Measurements from ENCODE around the gene SLC6A8.

DNA sequence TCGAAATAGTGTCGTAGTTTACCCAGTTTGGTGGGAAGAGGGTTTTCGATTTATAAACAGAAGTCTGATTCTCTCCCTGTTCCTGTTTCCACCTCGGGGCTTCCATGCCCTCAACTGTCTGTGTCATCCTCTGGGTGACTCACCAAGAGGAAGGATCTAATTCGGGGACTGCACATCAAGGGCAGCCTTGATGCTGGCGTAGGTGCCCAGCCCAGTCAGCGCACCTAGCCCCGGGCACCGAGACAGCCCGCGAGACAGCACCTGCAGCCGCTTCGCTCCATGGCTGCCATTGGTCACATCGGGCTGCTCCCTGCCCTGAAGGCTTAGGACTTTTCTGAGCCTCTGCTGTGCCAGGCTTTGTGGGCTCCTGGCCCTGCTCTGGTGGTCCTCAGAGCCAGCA is 44.7 kb downstream of the SLC6A8 start:
- no peak for TF ChIP-seq EP300 (IDR thresholded peaks at IDR 0.05; ENCODE audit: borderline replicate concordance)
- TF ChIP-seq, protein P1, sequence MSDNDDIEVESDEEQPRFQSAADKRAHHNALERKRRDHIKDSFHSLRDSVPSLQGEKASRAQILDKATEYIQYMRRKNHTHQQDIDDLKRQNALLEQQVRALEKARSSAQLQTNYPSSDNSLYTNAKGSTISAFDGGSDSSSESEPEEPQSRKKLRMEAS (IDR thresholded peaks at IDR 0.05): no peak
- TF ChIP-seq, protein P2, sequence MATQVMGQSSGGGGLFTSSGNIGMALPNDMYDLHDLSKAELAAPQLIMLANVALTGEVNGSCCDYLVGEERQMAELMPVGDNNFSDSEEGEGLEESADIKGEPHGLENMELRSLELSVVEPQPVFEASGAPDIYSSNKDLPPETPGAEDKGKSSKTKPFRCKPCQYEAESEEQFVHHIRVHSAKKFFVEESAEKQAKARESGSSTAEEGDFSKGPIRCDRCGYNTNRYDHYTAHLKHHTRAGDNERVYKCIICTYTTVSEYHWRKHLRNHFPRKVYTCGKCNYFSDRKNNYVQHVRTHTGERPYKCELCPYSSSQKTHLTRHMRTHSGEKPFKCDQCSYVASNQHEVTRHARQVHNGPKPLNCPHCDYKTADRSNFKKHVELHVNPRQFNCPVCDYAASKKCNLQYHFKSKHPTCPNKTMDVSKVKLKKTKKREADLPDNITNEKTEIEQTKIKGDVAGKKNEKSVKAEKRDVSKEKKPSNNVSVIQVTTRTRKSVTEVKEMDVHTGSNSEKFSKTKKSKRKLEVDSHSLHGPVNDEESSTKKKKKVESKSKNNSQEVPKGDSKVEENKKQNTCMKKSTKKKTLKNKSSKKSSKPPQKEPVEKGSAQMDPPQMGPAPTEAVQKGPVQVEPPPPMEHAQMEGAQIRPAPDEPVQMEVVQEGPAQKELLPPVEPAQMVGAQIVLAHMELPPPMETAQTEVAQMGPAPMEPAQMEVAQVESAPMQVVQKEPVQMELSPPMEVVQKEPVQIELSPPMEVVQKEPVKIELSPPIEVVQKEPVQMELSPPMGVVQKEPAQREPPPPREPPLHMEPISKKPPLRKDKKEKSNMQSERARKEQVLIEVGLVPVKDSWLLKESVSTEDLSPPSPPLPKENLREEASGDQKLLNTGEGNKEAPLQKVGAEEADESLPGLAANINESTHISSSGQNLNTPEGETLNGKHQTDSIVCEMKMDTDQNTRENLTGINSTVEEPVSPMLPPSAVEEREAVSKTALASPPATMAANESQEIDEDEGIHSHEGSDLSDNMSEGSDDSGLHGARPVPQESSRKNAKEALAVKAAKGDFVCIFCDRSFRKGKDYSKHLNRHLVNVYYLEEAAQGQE (IDR thresholded peaks at IDR 0.05; ENCODE audit: low read depth): no peak
- no peak for TF ChIP-seq TEAD4 (IDR thresholded peaks at IDR 0.05)
- TF ChIP-seq TAF1 (IDR thresholded peaks at IDR 0.05; ENCODE audit: low read depth): no peak
- TF ChIP-seq CEBPB (IDR thresholded peaks at IDR 0.05): no peak
- TF ChIP-seq YY1 (IDR thresholded peaks at IDR 0.05; ENCODE audit: low read depth): no peak
- TF ChIP-seq, protein P3, sequence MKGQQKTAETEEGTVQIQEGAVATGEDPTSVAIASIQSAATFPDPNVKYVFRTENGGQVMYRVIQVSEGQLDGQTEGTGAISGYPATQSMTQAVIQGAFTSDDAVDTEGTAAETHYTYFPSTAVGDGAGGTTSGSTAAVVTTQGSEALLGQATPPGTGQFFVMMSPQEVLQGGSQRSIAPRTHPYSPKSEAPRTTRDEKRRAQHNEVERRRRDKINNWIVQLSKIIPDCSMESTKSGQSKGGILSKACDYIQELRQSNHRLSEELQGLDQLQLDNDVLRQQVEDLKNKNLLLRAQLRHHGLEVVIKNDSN (IDR thresholded peaks at IDR 0.05): no peak
- TF ChIP-seq ZBTB7A (IDR thresholded peaks at IDR 0.05; ENCODE audit: low read depth): no peak
- TF ChIP-seq CREB1 (IDR thresholded peaks at IDR 0.05; ENCODE audit: low read depth): no peak
- TF ChIP-seq RAD21 (IDR thresholded peaks at IDR 0.05; ENCODE audit: low read depth): no peak

Data from Ishikawa (cell line).